HG02885 (cell line): ENCODE data around the gene KRTAP4-11.
"Not testable (repeated sequence)": the region's sequence is repeated elsewhere in the genome, so short reads cannot be mapped to it uniquely, and the experiment has no call there.

ENCODE experiments used
- ATAC-seq: cut with Tn5 transposase; IDR thresholded peaks from one replicate; pipeline ENCODE4 v1.9.1; 2021; ENCODE audit warnings: mild to moderate bottlenecking; ENCODE audit not compliant: unreplicated experiment, poor library complexity

The KRTAP4-11 gene

GRCh38 chr17:41096055-41096454, 22.1 kb downstream of the KRTAP4-11 start:
- no peak for ATAC-seq

DNA sequence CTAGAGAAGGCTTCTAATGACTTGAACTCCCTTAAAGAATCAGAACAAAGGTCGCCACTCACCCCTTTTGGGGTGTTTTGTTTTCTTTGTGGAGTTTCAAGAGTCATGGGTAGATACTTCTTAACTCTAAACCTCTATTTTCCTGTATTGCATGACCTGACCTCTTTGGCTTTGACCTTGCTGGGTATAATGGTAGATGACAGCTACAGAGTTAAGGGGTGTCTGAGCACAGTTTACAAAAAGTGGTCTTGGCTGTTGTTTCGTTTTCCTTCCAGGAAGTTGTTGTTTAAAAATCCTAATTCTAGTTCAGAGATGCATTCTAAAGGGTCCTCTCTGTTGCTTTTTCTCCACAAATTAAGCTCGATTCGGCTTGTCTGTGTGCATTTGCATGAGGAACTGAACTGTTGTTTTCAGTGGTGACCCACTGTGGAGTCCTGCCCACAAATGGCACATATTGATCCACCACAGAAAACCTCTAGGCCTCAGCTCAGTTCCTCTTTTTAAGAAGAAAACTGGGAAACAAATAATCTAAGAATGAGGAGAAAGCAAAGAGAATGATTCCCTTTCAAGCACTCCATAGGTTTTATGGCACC, 29.3 kb downstream of the KRTAP4-11 start:
- ATAC-seq, result not testable (repeated sequence)

GRCh38 chr17:41084100-41084856, 33.9 kb downstream of the KRTAP4-11 start, which contains the start of gene KRTAP4-7:
Gene KRTAP4-7, plus strand, starts transcription at chr17:41084150. Its CDS starts 57 bp downstream, at chr17:41084207.
- ATAC-seq, result not testable (repeated sequence)

DNA sequence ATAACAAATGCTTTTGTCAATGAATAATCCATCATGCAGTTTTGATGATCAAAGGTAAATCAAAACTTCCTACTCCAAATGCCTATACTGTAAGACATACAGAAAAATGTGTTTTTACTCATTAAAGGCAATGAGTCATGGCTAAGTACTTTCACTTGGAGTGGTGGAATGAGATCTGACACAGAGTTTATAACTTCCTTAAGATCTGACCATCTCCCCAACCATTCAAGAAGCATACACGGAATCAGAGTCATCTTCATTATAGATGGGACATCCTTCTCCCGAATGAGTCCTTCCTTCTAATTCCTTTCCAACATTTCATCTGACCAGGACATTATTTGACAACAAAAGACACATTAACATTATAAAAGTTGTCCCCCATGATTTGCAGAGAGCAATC, 34.7 kb downstream of the KRTAP4-11 start:
- ATAC-seq, result not testable (repeated sequence)

DNA sequence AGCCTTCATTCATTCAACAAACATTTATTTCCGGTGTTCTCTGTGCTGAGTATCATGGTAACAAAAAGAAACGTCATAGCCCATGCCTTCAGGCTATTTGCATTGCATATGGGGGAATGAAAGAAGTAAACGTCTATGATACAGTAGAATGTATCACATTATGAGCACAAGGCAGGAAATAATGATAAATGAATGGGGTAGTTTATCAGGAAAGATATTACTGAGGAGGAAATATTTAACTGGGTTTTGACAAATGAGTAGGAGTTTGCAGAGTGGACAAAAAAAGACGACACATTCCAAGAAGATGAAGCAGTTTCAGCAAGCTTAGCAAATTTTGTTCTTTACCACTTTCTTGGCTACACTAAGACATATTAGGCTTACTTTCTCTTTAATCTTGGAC, 35.5 kb downstream of the KRTAP4-11 start:
- no peak for ATAC-seq

- no peak for ATAC-seq
Observed at GRCh38 chr17:41076788-41077187, 41.4 kb downstream of the KRTAP4-11 start.

DNA sequence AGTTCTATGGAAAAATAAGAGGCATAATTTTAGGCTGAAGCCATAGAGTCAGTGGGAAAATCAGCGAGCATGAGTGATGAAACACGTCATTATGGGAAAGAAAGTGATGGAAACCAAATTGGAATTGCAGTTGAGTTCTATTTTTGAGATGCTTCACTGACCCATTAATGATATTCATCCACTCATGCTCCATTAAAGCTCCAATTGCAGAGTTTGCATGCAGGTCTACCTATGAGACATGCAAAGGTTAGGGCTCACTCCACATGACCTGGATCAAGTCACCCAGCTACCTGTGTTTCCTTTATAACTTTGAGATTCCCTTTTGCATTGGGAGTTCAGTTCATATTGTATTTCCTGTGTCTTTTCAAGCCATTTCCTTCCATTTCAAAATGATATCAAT, 44.5 kb downstream of the KRTAP4-11 start:
- no peak for ATAC-seq

DNA sequence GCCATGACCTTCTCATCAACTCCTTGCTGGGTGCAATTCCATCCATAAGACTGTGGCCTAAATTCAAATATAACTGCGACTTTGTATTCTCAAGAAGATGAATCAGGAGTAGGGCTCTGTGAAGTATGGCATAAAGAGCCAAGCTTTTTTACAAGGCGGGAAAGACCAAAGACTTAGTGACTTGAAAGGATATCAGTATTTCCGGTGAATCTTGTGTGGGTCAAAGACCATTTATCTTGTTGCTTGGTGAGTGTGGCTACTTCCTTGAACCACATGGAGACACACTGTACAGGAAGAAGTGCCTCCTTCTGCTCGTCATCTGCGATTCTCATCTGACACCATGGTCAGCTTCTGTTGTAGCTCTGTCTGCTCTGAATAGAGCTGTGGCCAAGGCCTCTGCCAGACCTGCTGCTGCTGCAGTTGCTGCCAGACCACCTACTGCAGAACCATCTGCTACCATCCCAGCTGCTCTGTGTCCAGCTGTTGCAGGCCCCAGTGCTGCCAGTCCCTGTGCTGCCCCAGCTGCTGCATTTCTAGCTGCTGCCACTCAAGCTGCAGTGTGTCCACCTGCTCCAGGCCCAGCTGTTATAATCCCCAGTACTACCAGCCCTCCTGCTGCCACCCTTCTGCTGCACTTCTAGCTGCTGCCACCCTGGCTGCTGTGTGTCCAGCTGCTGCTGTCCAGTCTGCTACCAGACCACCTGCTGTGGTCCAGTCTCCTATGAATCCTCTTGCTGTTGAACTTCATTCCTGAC, 46.4 kb downstream of the KRTAP4-11 start:
- ATAC-seq, result no peak

DNA sequence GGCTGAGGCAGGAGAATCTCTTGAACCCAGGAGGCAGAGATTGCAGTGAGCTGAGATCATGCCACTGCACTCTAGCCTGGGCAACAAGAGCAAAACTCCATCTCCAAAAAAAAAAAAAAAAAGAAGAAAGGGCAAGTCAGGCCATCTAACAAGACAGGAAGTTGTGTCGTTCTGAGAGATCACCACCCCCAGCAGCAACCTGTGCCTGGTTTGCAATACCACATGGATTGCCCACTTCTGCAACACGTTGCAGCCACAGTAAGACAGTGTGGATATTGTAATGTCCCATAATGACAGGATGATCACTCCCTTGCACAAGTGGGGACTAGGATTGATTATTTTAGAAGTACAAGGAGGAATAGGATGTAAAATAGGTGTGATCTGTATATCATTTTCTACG, 49.1 kb downstream of the KRTAP4-11 start:
- no peak for ATAC-seq

DNA sequence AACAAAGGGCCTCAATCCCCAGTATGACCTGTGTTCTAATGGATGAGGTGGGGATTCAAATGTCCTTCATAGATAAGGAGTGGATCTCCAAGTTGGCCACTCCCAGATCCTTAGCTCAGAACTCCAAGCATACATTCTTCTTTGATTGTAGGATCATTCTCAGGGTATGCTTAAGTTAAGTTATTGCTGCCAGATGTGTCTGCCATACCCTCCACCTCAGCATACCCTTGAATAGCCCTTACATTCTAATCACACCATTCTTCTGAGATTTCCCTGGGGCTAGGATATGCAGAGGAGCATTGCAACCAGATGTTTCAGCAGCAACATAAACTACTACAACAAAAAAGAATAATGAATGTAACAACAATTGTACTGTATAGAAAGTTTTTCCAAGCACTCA, 50.9 kb downstream of the KRTAP4-11 start:
- no peak for ATAC-seq
